IMR-90 (cell line): ENCODE results near the gene SNED1. TPM values are rescaled to one million over a fixed set of nuclear protein-coding genes. Genes with fewer than 3 reads are reported as not detected.
"Not testable (repeated sequence)": the region's sequence is repeated elsewhere in the genome, so short reads cannot be mapped to it uniquely, and the experiment has no call there.

ENCODE experiments used
- ATAC-seq: fragments of 200-7000 bp; cut with Tn5 transposase; 2 replicates; pipeline ENCODE4 v1.9.1; 2020; ENCODE audit warnings: low read depth, mild to moderate bottlenecking, moderate library complexity
- BruUV-seq: library from RNA; stranded (reverse); fragments of 400-500 nt; replicated peaks from 2 replicates; lab custom pipeline; 2021; lab: Mats Ljungman, UMichigan
- CTCF ChIA-PET: fragments of 300-600 bp; formaldehyde crosslinking; extraction: SDS; loops from one replicate; lab custom pipeline; 2021; ENCODE audit warnings: antibody characterized with exemption; lab: Yijun Ruan, JAX
- POLR2A ChIA-PET: fragments of 300-600 bp; sonication (Branson Sonifier 250); formaldehyde crosslinking; loops from one replicate; lab custom pipeline; 2022; ENCODE audit warnings: antibody characterized with exemption; ENCODE audit not compliant: unreplicated experiment; lab: Charles Lee
- DNase-seq: peaks from one replicate; pipeline ENCODE4 v3.0.0; 2013
- H2AFZ ChIP-seq: replicated peaks from 2 replicates; pipeline ENCODE3; 2013; ENCODE audit warnings: low read length, mild to moderate bottlenecking; ENCODE audit not compliant: poor library complexity
- H2AK5ac ChIP-seq: 2 replicates; pipeline ENCODE4 v1.6.1; 2013; ENCODE audit warnings: low read depth, low read length, inconsistent platforms
- H2AK9ac ChIP-seq: replicated peaks from 2 replicates; pipeline ENCODE3; 2013; ENCODE audit warnings: mild to moderate bottlenecking, low read depth, low read length, moderate library complexity; ENCODE audit not compliant: poor library complexity
- H2BK120ac ChIP-seq: 2 replicates; pipeline ENCODE4 v1.6.1; 2013; ENCODE audit warnings: low read depth, low read length, inconsistent platforms
- H2BK15ac ChIP-seq: 3 replicates; pipeline ENCODE4 v1.6.1; 2013; ENCODE audit warnings: low read depth, low read length, inconsistent platforms
- H2BK20ac ChIP-seq: 2 replicates; pipeline ENCODE4 v1.6.1; 2013; ENCODE audit warnings: low read depth, mild to moderate bottlenecking, inconsistent platforms, low read length, moderate library complexity
- H2BK5ac ChIP-seq: 2 replicates; pipeline ENCODE4 v1.6.1; 2013; ENCODE audit warnings: mild to moderate bottlenecking, low read depth, low read length, inconsistent platforms; ENCODE audit not compliant: poor library complexity, severe bottlenecking
- H3K14ac ChIP-seq: replicated peaks from 2 replicates; pipeline ENCODE4 v1.6.1; 2013; ENCODE audit warnings: low read depth, low read length, inconsistent platforms
- H3K18ac ChIP-seq: 2 replicates; pipeline ENCODE4 v1.6.1; 2013; ENCODE audit warnings: low read depth, low read length, control low read depth
- H3K23ac ChIP-seq: 2 replicates; pipeline ENCODE4 v1.6.1; 2013; ENCODE audit warnings: low read depth, low read length, inconsistent platforms
- H3K27ac ChIP-seq: 2 replicates; pipeline ENCODE4 v1.5.1; 2013; ENCODE audit warnings: mild to moderate bottlenecking, control low read depth, low read length; ENCODE audit not compliant: insufficient read depth
- H3K27me3 ChIP-seq: 2 replicates; pipeline ENCODE4 v1.6.1; 2013; ENCODE audit warnings: low read length; ENCODE audit not compliant: control insufficient read depth, insufficient read depth
- H3K36me3 ChIP-seq: 2 replicates; pipeline ENCODE4 v1.6.1; 2013; ENCODE audit warnings: low read length, mixed read lengths; ENCODE audit not compliant: control insufficient read depth, insufficient read depth
- H3K4ac ChIP-seq: 2 replicates; pipeline ENCODE4 v1.6.1; 2013; ENCODE audit warnings: low read depth, low read length, inconsistent platforms
- H3K4me1 ChIP-seq: 2 replicates; pipeline ENCODE4 v1.6.1; 2013; ENCODE audit warnings: low read length, mixed read lengths; ENCODE audit not compliant: control insufficient read depth, insufficient read depth
- H3K4me2 ChIP-seq: 2 replicates; pipeline ENCODE4 v1.6.1; 2013; ENCODE audit warnings: low read depth, mild to moderate bottlenecking, control low read depth, low read length, moderate library complexity
- H3K4me3 ChIP-seq: 2 replicates; pipeline ENCODE4 v1.5.1; 2013; ENCODE audit warnings: low read depth, mild to moderate bottlenecking, control low read depth, low read length, moderate library complexity; ENCODE audit not compliant: insufficient read depth
- H3K56ac ChIP-seq: 2 replicates; pipeline ENCODE4 v1.6.1; 2013; ENCODE audit warnings: low read length, inconsistent platforms; ENCODE audit not compliant: insufficient read depth; ENCODE audit errors: extremely low read depth
- H3K79me1 ChIP-seq, 2 experiments: 2 replicates each; pipeline ENCODE4 v1.6.1; 2013; ENCODE audit warnings: low read length in 2 of 2, inconsistent platforms in 1 of 2, low read depth in 1 of 2
- H3K9ac ChIP-seq: 2 replicates; pipeline ENCODE4 v1.6.1; 2013; ENCODE audit warnings: low read depth, low read length, control low read depth
- H3K9me1 ChIP-seq: 2 replicates; pipeline ENCODE4 v1.6.1; 2013; ENCODE audit warnings: low read length, inconsistent platforms; ENCODE audit not compliant: insufficient read depth
- H3K9me3 ChIP-seq: 2 replicates; pipeline ENCODE4 v1.6.1; 2013; ENCODE audit warnings: low read length; ENCODE audit not compliant: control insufficient read depth, insufficient read depth
- H4K20me1 ChIP-seq: 2 replicates; pipeline ENCODE4 v1.6.1; 2013; ENCODE audit warnings: low read length, inconsistent platforms; ENCODE audit not compliant: insufficient read depth
- H4K5ac ChIP-seq: 2 replicates; pipeline ENCODE4 v1.6.1; 2013; ENCODE audit warnings: mild to moderate bottlenecking, low read depth, low read length, control low read depth
- H4K8ac ChIP-seq, 2 experiments: 2 replicates each; pipeline ENCODE4 v1.6.1; 2013; ENCODE audit warnings: low read depth in 2 of 2, low read length in 2 of 2, control low read depth in 1 of 2, inconsistent platforms in 1 of 2
- H4K91ac ChIP-seq: 2 replicates; pipeline ENCODE4 v1.6.1; 2013; ENCODE audit warnings: low read depth, low read length, inconsistent platforms; ENCODE audit not compliant: insufficient read depth
- MAFK ChIP-seq: IDR thresholded peaks from 2 replicates; pipeline ENCODE4 v1.6.1; 2012; ENCODE audit warnings: low read depth, low read length, improper control_type of control experiment
- RCOR1 ChIP-seq: IDR thresholded peaks from 2 replicates; pipeline ENCODE4 v1.6.1; 2012; ENCODE audit warnings: mild to moderate bottlenecking, low read length, improper control_type of control experiment; ENCODE audit not compliant: insufficient replicate concordance
- WGBS, 2 experiments: methylation state at CpG; one replicate each; pipeline versions ENCODE4 v1.1.5 to v1.1.7; 2013; ENCODE audit warnings: missing lambda C conversion rate in 2 of 2; ENCODE audit not compliant: insufficient read length in 1 of 2; ENCODE audit errors: extremely low coverage in 2 of 2; 5-methylcytosine and 5-hydroxymethylcytosine counted together
- dilution Hi-C: fragments of 300-500 bp; cut with HindIII; formaldehyde crosslinking; loops from one replicate; pipeline ENCODE4 v1.14.3; 2018; ENCODE audit warnings: low sequenced_read_pairs; ENCODE audit not compliant: unreplicated experiment
- in situ Hi-C: fragments of 300-500 bp; cut with MboI; formaldehyde crosslinking; loops from 3 replicates; pipeline ENCODE4 v1.14.3; 2019; ENCODE audit warnings: low sequenced_read_pairs, inconsistent platforms, mixed read lengths
- intact Hi-C: fragments of 100-400 bp; cut with micrococcal nuclease; formaldehyde crosslinking; loops from 2 replicates; pipeline ENCODE4 v1.10.0; 2022
- polyA plus RNA-seq, 3 experiments: library from polyadenylated mRNA; depleted of rRNA; stranded (reverse); fragments of >200 nt; gene quantifications; 2 replicates each; pipeline ENCODE4 v1.2.3, GENCODE V29; 2012; ENCODE audit warnings: low replicate concordance in 1 of 3
- total RNA-seq: library from RNA; depleted of rRNA; stranded (reverse); fragments of >200 nt; gene quantifications from 2 replicates; pipeline ENCODE4 v1.2.3, GENCODE V29; 2012

Gene SNED1
- total and polyA plus RNA-seq, 2 of the 4 experiments (the other 2 are of a cell fraction): 1.1 to 3.4 TPM

GRCh38 chr2:240974771-240975572 lies 23.4 kb upstream of the SNED1 start:
- H2BK5ac ChIP-seq: no peak overlapping the region
- no TSS peak for BruUV-seq
- no peak overlapping the region for H4K8ac ChIP-seq
- POLR2A ChIA-PET: no interaction called here
- no peak overlapping the region; the same call in 1 of the 2 replicates for H3K18ac ChIP-seq
- intact Hi-C loops (no loop called here), dilution Hi-C loops (no loop called here), in situ Hi-C loops (no loop called here)
- no peak overlapping the region for H2AK9ac ChIP-seq
- no peak overlapping the region for H2AFZ ChIP-seq
- no peak overlapping the region for H3K9ac ChIP-seq
- no peak overlapping the region for H2AK5ac ChIP-seq
- no peak overlapping the region for H3K56ac ChIP-seq
- CTCF ChIA-PET: no interaction called here
- no peak overlapping the region for H4K5ac ChIP-seq
- H3K4me1 ChIP-seq: peaks cover 2% of the 10 kb centered on the region; the same call in 1 of the 2 replicates
- H4K20me1 ChIP-seq: no peaks in the 10 kb centered on the region
- peaks cover 7% of the 10 kb centered on the region for H3K9me3 ChIP-seq
- H2BK15ac ChIP-seq: no peak overlapping the region
- 83% methylated on average over 4 of the region's 10 CpGs; no CpG with 5 or more reads in 1 of the 2 experiments for WGBS, 2 experiments
- ATAC-seq (no peak), DNase-seq (peak; percentile 30)
- no peak overlapping the region for H2BK120ac ChIP-seq
- H3K4ac ChIP-seq: no peak overlapping the region
- no peaks in the 10 kb centered on the region for H3K36me3 ChIP-seq
- H2BK20ac ChIP-seq: no peak overlapping the region
- no peak overlapping the region for H3K4me3 ChIP-seq
- peaks cover 21% of the 10 kb centered on the region for H3K27me3 ChIP-seq
- H3K4me2 ChIP-seq: no peak overlapping the region
- no peak overlapping the region for H3K23ac ChIP-seq
- H3K9me1 ChIP-seq: no peaks in the 10 kb centered on the region
- no peak overlapping the region for H3K27ac ChIP-seq
- TF ChIP-seq MAFK (peak; percentile 27; the same call in 1 of the 2 replicates), RCOR1 (no peak)
- no peak overlapping the region for H3K14ac ChIP-seq
- no peak overlapping the region for H4K91ac ChIP-seq
- no peaks in the 10 kb centered on the region for H3K79me1 ChIP-seq

- H4K5ac ChIP-seq, H3K9me3 ChIP-seq, DNase-seq, H3K56ac ChIP-seq, CTCF ChIA-PET, H3K36me3 ChIP-seq, H2BK20ac ChIP-seq, H3K9ac ChIP-seq, BruUV-seq, H3K4me2 ChIP-seq, H2AK9ac ChIP-seq, ATAC-seq, intact Hi-C loops, H3K4me3 ChIP-seq, H4K91ac ChIP-seq, H3K4me1 ChIP-seq, H3K27ac ChIP-seq, H3K4ac ChIP-seq, H3K23ac ChIP-seq, H2BK15ac ChIP-seq, H3K14ac ChIP-seq, H2AFZ ChIP-seq, H3K18ac ChIP-seq, H2BK120ac ChIP-seq, H4K8ac ChIP-seq, in situ Hi-C loops, H3K9me1 ChIP-seq, H4K20me1 ChIP-seq, dilution Hi-C loops, H2AK5ac ChIP-seq, H3K79me1 ChIP-seq, H2BK5ac ChIP-seq, POLR2A ChIA-PET: not testable (repeated sequence)
- 61% methylated on average over 3 of the region's 4 CpGs; no CpG with 5 or more reads in 1 of the 2 experiments for WGBS, 2 experiments
- peaks cover 19% of the 10 kb centered on the region for H3K27me3 ChIP-seq
These were observed 22.5 kb upstream of the SNED1 start for GRCh38 chr2:240975903-240976302.
